Measurements from ENCODE around the gene FAM219B. TPM values are rescaled to one million over a fixed set of nuclear protein-coding genes. Genes with fewer than 3 reads are reported as not detected.
A peak's percentile ranks its signal among the peaks of the same experiment; 100 is the strongest.

FAM219B gene
- total RNA-seq, 2 donors from 2014 or later: 25.4 to 42.8 TPM

DNA sequence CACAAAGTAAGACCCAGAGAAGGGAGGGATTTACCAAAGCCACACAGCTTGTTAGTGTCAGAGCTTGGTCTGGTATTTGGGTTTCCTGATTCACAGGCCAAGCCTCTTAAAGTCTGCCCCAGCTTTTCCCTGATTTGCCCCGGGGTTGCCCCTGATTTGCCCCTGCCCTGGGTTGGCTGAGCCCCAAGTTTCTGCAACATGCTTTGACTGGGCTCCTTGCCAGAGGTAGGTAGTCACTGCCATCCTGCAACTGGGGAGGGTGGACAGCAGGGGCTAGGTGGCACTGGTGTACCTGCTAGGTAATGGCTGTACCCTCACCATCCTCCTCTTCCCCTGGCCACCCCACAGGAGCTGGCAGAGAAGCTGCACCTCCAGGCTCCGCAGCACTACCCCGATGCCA, 14.3 kb downstream of the FAM219B start:
- H3K4me1 ChIP-seq: peaks cover 38% of the 10 kb centered on the region

DNA sequence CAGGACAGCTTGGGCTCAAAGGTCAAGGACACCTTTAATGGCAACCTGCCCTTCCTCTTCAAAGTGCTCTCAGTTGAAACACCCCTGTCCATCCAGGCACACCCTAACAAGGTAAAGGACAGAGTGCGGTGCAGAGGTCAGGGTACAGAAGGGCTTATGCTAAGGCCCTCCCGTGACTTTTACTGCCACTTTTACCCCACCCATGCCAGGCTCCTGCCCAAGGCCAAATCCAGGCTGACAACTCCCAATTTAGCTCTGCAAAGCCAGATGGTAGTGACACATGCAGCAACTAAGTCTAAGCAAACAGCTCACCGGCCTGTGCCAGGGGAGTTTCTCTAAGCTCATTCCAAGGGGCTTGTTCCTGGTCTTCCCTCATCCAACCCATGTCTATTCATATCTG, 15.2 kb downstream of the FAM219B start:
- WGBS, 2 donors: 45 to 47% methylated on average over 3 of the region's 3 CpGs
- intact Hi-C loops (cut with DNase I): no loop called here
- ATAC-seq: peak; percentile 21
- H3K4me3 ChIP-seq: no peak overlapping the region
- peak overlapping the region in 3 of 4 donors; percentile 50 to 85 (median 82) for H3K27ac ChIP-seq
- H3K36me3 ChIP-seq (replicated peaks in 1 of 2; ENCODE audit: insufficient read depth in 1 of 2, low read depth in 2 of 2): no peaks in the 10 kb centered on the region
- H3K4me1 ChIP-seq: peaks cover 38% of the 10 kb centered on the region
- no peaks in the 10 kb centered on the region for H3K27me3 ChIP-seq
- no peak for TF ChIP-seq POLR2A (IDR thresholded peaks at IDR 0.05)
- TF ChIP-seq, protein P1, sequence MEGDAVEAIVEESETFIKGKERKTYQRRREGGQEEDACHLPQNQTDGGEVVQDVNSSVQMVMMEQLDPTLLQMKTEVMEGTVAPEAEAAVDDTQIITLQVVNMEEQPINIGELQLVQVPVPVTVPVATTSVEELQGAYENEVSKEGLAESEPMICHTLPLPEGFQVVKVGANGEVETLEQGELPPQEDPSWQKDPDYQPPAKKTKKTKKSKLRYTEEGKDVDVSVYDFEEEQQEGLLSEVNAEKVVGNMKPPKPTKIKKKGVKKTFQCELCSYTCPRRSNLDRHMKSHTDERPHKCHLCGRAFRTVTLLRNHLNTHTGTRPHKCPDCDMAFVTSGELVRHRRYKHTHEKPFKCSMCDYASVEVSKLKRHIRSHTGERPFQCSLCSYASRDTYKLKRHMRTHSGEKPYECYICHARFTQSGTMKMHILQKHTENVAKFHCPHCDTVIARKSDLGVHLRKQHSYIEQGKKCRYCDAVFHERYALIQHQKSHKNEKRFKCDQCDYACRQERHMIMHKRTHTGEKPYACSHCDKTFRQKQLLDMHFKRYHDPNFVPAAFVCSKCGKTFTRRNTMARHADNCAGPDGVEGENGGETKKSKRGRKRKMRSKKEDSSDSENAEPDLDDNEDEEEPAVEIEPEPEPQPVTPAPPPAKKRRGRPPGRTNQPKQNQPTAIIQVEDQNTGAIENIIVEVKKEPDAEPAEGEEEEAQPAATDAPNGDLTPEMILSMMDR (IDR thresholded peaks at IDR 0.05): no peak
- H3K9me3 ChIP-seq: no peaks in the 10 kb centered on the region
- peak; percentile 33 to 75 (median 71) for DNase-seq

More for the DNA sequence above, 14.3 kb downstream of the FAM219B start:
- 28 to 42% methylated on average over 3 of the region's 3 CpGs for WGBS, 2 donors
- TF ChIP-seq, protein P1 (IDR thresholded peaks at IDR 0.05): peak in 3 of 7 experiments; percentile 9 to 21 (median 17)
- TF ChIP-seq POLR2A (IDR thresholded peaks at IDR 0.05): no peak
- Histone ChIP-seq H3K27ac (peak overlapping the region in 3 of 4 donors; percentile 50 to 85 (median 82)), H3K36me3 (replicated peaks in 1 of 2; ENCODE audit: insufficient read depth in 1 of 2, low read depth in 2 of 2) (no peaks in the 10 kb centered on the region), H3K27me3 (no peaks in the 10 kb centered on the region), H3K4me3 (no peak overlapping the region), H3K9me3 (no peaks in the 10 kb centered on the region)
- intact Hi-C loops (cut with DNase I): no loop called here
- DNase-seq: peak; percentile 50 to 79 (median 75)
- peak; percentile 15 for ATAC-seq

DNA sequence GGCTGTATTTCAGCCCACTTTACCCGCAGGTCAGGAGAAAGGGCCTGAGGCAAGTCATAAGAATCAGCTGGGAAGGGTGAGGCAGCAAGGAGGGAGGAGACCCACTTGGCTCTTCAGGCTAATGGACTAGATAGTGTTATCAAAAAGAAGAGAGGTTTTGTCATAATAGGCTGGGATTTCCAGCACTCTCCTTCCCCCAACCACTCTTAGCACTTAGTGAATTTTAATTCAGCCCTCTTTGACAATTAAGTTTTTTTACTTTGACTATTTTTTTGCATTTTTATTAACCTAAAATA, 16.0 kb downstream of the FAM219B start:
- intact Hi-C loops (cut with DNase I): no loop called here
- no peak for TF ChIP-seq POLR2A (IDR thresholded peaks at IDR 0.05)
- TF ChIP-seq, protein P1 (IDR thresholded peaks at IDR 0.05): no peak
- no peak for ATAC-seq
- 0% methylated on average over 1 of the region's 1 CpG for WGBS, 2 donors
- H3K36me3 ChIP-seq (replicated peaks in 1 of 2; ENCODE audit: insufficient read depth in 1 of 2, low read depth in 2 of 2): no peaks in the 10 kb centered on the region
- H3K4me1 ChIP-seq: peaks cover 38% of the 10 kb centered on the region
- no peaks in the 10 kb centered on the region for H3K27me3 ChIP-seq
- H3K4me3 ChIP-seq: peak overlapping the region; percentile 80 to 98
- peak overlapping the region; percentile 72 to 85 (median 78) for H3K27ac ChIP-seq
- DNase-seq: no peak
- H3K9me3 ChIP-seq: no peaks in the 10 kb centered on the region

DNA sequence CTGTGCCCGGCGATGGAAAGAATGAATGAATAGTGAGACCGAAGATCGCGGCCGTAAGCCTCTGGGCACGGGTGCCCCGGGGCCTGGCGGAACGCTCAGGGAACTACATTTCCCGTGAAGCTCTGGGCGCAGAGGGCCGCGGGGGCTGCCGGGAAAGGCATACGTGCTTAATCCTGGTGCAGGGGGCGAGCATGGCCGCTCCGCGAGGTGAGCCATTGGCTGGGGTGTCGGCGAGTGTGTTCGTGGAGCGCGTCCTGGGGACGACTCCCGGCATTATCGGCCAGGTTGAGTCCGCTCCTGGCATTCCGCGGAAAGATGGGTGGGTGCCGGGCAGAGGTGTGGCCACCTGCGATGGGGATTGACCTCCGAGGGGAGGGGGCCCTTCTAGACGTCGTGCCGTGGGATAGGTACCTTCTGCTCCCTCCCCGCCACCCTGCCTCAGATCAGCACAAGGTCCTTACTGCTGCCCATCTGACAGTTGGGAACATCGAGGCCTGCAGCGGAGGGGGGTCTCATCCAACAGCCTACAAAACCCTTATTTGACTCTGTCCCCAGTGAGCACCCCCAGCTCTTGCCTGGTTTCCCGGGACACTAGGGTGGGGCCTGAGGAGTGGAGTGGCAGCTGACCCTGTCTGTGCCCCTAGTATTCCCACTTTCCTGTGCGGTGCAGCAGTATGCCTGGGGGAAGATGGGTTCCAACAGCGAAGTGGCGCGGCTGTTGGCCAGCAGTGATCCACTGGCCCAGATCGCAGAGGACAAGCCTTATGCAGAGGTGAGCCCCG, 16.6 kb downstream of the FAM219B start, which contains the start of gene MPI:
TSS of gene MPI (plus strand) at position 160 of the 782 bp plus-strand sequence. CDS start at position 192, 32 bp downstream.
- intact Hi-C loops (cut with DNase I): no loop called here
- TF ChIP-seq POLR2A (IDR thresholded peaks at IDR 0.05): peak; percentile 45 to 80 (median 78)
- TF ChIP-seq, protein P1 (IDR thresholded peaks at IDR 0.05): peak in 5 of 7 experiments; percentile 12 to 50 (median 26)
- peaks cover 38% of the 10 kb centered on the region for H3K4me1 ChIP-seq

More for the DNA sequence above, 16.6 kb downstream of the FAM219B start, which contains the start of gene MPI:
- Histone ChIP-seq H3K9me3 (no peaks in the 10 kb centered on the region), H3K27me3 (no peaks in the 10 kb centered on the region), H3K4me3 (peak within 1 kb of the TSS; percentile 80 to 98), H3K27ac (peak within 1 kb of the TSS; percentile 72 to 85 (median 78)), H3K36me3 (replicated peaks in 1 of 2; ENCODE audit: insufficient read depth in 1 of 2, low read depth in 2 of 2) (no peaks in the 10 kb centered on the region)
- ATAC-seq: peak; percentile 93
- DNase-seq: peak; percentile 82 to 88 (median 84)
- 1 to 3% methylated on average over 13 to 46 of the region's 47 CpGs for WGBS, 2 donors
